ENCODE results near the gene PIGC.

PIGC gene

GRCh38 chr1:172443666-172444453, at the start of gene PIGC:
PIGC (minus strand) TSS chr1:172444069; CDS start chr1:172442622, 1,447 bp downstream.
- DNase-seq (ENCODE audit: low spot score) = peak; percentile 92

DNA sequence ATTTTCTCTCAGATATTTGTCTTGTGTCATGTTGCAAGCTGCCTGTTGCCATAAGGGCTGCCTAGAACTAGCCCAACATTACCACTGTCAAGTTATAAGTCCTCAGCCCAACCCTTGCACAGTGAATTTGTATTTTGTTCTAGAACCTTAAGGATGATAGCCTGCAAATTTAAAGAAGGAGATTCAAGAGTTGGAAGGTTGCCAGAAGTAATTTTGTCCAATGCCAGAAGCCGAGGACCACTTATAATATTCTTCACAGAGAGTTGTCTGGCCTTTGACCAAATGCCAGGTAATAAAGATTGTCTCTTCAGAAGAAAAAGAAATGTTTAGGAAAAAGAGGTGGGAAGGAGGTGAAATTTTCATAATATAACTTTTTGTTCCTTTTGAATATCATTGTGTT, 48.6 kb upstream of the PIGC start:
- DNase-seq (ENCODE audit: low spot score) = no peak

GRCh38 chr1:172489847-172490246, 46.0 kb upstream of the PIGC start:
- no peak for DNase-seq (ENCODE audit: low spot score)

DNA sequence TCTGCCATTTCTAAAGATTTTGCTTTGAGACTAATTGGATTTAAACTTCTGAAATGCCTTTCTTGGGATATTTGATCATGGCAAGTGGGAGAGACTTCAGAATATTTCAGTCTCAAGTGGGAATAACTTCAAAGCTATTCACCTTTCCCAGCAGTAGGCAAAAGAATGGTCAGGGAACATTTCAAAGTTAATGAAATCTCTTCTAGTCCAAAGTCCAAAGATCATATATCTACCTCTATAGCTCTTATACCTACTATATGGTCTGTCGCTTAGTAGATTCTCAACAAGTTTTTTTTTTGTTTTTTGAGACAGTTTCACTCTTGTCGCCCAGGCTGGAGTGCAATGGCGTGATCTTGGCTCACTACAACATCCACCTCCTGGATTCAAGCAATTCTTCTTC, 44.5 kb upstream of the PIGC start:
- DNase-seq (ENCODE audit: low spot score) = no peak

- no peak for DNase-seq (ENCODE audit: low spot score)
Measured at GRCh38 chr1:172487550-172487949, 43.7 kb upstream of the PIGC start.

DNA sequence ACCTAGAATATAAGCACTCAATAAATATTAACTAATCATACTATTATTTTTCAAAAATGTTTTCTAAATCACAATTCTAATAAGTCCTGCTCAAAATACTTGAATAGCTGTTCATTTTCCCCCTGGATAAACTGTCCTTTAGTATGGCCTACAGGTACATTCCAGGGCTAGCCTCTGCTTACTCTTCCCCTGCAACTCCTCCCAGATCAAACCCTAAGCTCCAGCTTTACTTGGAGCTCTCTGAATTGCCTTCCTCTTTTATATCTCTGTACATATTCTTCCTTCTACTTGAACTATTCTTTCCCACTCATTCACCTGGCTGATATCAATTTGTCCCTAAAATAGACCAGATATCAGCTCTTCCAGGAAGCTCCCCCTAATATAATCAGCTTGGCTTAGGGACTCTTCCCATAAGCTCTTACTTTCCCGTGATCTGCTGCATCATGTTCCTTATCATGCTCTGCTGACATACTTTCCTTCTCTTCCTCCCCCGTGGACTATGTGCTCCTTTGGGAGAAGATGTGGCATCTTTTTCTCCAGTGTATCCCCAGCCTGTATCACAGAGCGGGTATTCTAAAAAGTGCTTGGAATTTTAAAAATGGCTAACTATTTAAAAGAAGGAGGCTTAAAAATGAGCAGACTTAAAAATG, 43.1 kb upstream of the PIGC start:
- DNase-seq (ENCODE audit: low spot score) = no peak

DNA sequence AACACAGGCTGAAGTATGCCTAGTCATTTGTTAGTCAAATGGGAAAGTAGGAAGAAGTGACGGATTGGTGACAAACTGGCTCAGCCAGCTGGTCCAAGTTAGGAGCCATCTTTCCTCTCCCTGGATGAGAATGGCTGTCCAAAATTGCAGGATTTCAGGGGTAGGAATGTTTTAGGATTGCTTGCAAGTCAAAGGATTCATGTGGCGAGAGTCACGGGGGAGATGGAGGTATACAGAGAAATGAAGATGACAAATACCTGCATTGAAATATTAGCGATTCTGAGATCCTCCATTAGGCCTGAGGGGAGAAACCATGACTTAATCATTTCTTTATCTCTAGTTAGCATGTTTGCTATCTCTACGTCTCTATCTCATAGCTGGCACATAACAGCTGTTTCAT, 41.8 kb upstream of the PIGC start:
- no peak for DNase-seq (ENCODE audit: low spot score)

DNA sequence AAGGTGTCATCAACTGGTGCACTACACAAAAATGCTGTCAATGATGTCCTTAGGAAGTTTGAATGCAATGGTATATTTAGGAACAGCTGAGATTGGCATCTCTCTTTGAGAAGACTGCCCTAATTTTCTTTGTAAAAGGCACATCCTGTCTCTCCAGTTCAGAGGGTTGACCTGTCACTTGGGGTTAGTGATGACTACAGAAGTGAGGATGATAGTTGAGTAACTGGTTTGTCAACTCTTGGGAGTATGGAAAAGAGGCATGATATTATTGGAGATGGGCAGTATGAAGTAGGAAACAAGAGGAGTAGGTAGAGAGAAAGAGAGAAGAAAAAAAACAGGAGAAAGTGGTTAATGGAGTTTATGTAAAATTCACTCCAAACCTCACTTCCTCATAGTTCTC, 40.4 kb upstream of the PIGC start:
- DNase-seq (ENCODE audit: low spot score) = no peak

DNA sequence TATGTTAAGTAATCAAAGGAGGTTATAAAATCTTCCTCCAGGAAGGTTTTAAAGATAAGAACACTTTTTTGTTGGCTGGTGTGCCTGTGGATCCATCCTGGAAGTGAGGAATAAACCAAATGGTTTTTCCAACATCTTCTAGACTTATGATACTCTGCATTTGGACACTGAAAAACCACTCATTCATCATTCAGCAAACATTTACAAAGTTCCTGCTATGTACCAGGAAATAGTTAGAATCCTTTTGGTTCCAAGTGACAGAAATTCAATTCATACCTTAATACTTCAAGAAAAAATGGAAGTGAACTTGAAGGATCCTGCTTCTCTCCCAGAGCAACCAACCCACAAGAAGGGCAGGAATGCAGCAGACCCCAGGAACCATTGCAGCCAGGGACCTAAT, 39.6 kb upstream of the PIGC start:
- DNase-seq (ENCODE audit: low spot score) = no peak

DNA sequence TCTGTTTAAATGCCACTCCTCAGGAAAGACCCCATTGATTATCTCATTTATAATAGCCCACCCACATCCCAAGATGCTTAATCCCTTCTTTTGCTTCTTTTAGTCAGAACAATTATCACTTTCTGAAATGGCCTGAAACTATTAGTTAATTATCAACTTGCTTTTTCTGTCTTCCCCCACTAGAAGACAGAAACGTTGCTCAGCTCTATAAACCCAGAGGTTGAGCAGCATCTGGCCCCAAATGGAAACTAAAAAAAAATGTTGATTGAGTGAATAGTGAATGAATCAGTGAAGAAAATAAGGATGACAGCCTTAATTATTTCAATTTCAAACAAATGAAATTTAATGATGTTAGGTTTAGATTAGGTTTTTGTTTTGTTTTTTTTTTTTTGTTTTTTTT, 38.2 kb upstream of the PIGC start:
- DNase-seq (ENCODE audit: low spot score) = no peak

DNA sequence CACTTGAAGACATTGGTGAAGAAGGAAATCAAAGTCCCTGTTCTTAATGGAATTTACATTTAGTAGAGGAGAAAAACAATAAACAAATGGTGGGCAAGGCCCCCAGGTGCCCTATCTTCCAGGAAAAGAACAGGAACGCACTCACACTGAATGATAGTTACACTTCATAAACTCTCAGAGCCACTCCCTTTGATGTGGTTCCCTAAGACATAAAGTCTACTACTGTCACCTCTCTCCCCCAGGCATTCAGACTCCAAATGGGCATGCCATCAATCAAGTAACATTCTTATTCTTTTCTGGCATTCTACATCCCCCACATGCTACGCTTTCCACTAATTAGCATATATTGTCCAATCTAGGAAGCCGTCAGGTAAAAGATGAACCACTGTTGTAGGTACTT, 36.6 kb upstream of the PIGC start:
- no peak for DNase-seq (ENCODE audit: low spot score)

- no peak for DNase-seq (ENCODE audit: low spot score)
Measured at GRCh38 chr1:172478485-172478884, 34.6 kb upstream of the PIGC start.

- no peak for DNase-seq (ENCODE audit: low spot score)
Measured at GRCh38 chr1:172477741-172478140, 33.9 kb upstream of the PIGC start.

- DNase-seq (ENCODE audit: low spot score) = no peak
Measured at GRCh38 chr1:172477216-172477615, 33.3 kb upstream of the PIGC start.

- no peak for DNase-seq (ENCODE audit: low spot score)
Measured at GRCh38 chr1:172476218-172476811, 32.4 kb upstream of the PIGC start.

- DNase-seq (ENCODE audit: low spot score) = no peak
Measured at GRCh38 chr1:172473842-172474241, 30.0 kb upstream of the PIGC start.

GRCh38 chr1:172473302-172473701, 29.4 kb upstream of the PIGC start:
- no peak for DNase-seq (ENCODE audit: low spot score)

DNA sequence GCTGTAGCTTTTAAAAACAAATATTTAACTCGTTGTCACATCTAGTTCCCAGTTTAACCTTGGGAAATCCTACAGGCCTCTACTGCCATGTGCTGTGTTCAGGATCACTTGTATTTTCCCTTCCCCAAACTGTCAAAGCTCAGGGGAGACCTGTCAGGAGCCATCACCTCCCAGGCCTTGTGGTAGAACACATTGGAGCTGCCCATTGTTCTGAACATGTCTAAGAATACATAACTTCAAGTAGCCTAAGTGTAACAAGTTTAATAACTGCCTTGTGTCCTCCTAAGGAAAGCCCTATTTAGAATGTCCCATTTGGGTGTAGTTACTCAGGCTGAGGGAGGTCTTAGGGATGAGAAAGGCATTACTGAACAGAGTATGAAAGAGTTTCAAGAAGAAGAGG, 28.6 kb upstream of the PIGC start:
- DNase-seq (ENCODE audit: low spot score) = no peak

GRCh38 chr1:172471666-172472065, 27.8 kb upstream of the PIGC start:
- no peak for DNase-seq (ENCODE audit: low spot score)

- DNase-seq (ENCODE audit: low spot score) = no peak
Measured at GRCh38 chr1:172470149-172470548, 26.3 kb upstream of the PIGC start.

GRCh38 chr1:172469717-172470116, 25.8 kb upstream of the PIGC start:
- no peak for DNase-seq (ENCODE audit: low spot score)

GRCh38 chr1:172468296-172468695, 24.4 kb upstream of the PIGC start:
- DNase-seq (ENCODE audit: low spot score) = no peak

DNA sequence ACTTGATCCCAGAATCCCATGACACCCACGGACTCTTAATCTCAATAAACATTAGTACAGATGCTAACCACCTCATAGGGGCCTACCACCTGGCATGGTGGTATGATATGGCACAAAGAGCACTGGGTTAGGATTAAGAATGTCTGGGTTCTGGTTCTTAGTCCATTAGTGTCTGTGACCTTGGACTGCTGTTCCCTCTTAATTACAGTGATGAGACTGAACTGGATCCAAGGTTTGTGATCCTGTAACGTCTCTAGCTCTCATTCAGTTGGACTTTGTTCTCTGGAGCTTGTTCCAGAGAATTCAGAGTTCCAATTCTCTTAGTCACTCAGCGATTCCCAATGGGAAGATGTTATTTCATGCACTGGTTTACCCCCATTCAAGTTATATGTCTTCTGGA, 23.6 kb upstream of the PIGC start:
- DNase-seq (ENCODE audit: low spot score) = no peak

All from CD4-positive, alpha-beta T cell treated with Interleukin-2 at 100 ng/mL for 4 hours (primary cell).